ENCODE data around the gene WFS1.

Gene WFS1

DNA sequence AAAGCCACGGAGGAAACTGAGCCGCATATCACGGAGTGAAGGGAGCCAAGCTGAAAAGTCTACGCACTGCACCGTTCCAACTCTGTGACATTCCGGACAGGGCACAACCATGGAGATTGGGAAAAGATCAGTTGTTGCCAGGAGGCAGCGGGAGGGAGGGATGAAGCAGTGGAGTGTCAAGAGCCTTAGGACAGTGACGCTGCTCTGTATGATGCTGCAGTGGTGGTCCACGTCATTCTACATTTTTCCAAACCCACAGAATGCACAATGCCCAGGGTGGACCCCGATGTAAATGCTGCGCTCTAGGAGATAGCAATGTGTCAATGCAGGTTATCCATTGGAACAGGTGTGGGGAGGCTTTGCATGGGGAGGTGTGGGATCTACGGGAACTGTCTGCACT is 7.5 kb upstream of the WFS1 start:
- no peak for DNase-seq (ENCODE audit: low read depth, low spot score)

DNA sequence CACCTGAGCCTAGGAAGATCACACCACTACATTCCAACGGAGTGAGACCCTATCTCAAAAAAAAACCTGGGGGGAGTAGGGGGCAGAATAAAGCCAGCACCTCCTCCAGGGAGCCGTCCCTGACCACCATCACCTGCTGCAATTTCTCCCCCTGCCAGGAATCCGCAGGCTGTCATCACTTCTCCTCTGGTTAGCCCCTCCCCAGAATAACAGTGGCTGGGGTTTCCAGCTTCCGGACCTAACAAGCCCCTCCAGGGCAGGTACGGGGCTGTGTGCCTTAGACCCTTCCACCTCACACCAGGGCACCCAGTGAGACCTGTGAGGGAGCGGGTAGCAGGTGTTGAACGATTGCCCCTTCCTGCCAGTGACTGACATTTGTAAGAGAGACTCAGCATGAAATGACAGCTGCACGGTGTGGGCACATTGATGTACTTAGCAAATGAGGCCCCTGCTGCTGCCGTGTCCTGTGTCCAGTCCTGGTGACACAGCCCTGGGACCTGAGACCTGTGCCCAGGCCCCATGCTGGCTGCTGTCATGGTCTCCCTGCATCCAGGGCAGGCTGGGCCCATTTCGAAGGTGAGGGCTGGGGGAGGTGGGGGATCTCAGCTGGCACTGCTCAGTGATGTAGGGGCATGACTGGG is 6.7 kb upstream of the WFS1 start:
- DNase-seq (ENCODE audit: low read depth, low spot score) = no peak

- no peak for DNase-seq (ENCODE audit: low read depth, low spot score)
These were observed 6.0 kb upstream of the WFS1 start for GRCh38 chr4:6263526-6264224.

- no peak for DNase-seq (ENCODE audit: low read depth, low spot score)
These were observed 5.5 kb upstream of the WFS1 start for GRCh38 chr4:6264225-6264540.

DNA sequence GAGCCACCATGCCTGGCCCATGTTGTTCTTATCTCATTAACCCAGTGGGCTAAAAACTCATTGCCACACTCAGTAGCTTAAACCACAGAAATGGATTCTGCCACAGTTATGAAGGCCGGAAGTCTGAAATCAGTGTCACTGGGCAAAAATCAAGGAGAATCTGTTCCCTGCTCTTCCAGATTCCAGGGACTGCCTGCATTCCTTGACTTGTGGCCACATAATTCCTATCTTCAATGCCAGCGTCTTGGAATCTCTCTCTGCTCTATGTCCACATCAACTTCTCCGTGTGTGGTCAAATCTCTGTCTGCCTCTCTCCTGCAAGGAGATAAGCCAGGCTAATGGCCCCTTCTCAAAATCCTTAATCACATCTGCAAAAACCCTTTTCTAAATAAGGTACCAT is 4.1 kb upstream of the WFS1 start:
- DNase-seq (ENCODE audit: low read depth, low spot score) = no peak

DNA sequence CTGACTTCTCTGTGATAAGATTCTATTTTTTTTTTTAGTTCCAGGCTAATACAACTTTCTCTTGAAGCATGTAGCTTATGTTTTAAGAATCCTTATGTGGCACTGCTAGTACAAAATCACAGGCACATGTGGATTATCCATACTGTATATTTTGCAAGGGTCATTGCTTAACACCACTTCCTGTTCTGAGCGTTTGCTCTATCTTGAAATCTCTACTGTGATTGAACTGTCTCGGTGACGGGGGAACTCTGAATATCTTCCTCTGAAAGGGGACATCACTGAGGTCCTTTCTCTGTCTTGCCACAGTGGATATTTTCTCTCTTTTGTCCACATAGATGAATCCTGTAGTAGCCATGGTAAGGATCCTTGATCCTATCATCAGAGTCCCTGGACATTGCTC is 2.1 kb upstream of the WFS1 start:
- DNase-seq (ENCODE audit: low read depth, low spot score) = no peak

GRCh38 chr4:6268650-6269615 is 717 bp upstream of the WFS1 start:
- no peak for DNase-seq (ENCODE audit: low read depth, low spot score)

- no peak for DNase-seq (ENCODE audit: low read depth, low spot score)
These were observed 1.0 kb downstream of the WFS1 start for GRCh38 chr4:6270636-6271121.

- DNase-seq (ENCODE audit: low read depth, low spot score) = no peak
These were observed 1.6 kb downstream of the WFS1 start for GRCh38 chr4:6271206-6271605.

GRCh38 chr4:6271701-6272465 is 2.2 kb downstream of the WFS1 start:
- DNase-seq (ENCODE audit: low read depth, low spot score) = peak; percentile 48

GRCh38 chr4:6272863-6273660 is 3.4 kb downstream of the WFS1 start:
- DNase-seq (ENCODE audit: low read depth, low spot score) = peak; percentile 72

DNA sequence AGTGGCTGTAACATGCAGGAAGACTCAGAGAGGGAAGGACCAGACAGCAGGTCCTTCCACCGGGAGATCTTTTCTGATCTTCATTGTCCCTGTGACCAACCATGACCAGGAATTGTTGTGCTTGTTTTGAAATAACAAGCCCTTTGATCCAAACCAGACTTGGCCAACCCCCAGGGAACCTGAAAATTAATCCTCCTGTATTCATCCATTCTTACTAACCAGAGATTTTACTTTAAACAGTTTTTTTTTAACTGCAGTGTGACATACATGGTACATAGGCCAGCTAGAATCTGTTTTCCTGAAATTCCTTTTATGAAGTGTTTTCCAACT is 4.0 kb downstream of the WFS1 start:
- DNase-seq (ENCODE audit: low read depth, low spot score) = no peak

DNA sequence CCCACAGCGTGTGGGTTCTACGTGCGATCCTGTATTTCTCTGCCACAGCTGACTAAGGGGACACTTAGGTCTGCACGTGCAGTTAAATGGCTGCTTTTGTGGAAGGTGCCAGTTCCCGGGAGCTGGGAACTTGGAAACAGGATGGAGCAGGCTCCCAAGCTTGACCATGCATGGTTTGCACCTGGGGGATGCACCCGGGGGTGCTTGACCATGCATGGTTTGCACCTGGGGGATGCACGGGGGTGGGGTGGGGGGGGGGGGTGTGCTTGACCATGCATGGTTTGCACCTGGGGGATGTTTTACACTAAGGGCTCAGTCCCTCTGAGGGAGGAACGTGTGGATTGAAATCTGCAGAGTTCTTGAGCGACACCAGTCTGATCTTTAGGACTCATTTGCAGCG is 5.7 kb downstream of the WFS1 start:
- no peak for DNase-seq (ENCODE audit: low read depth, low spot score)

DNA sequence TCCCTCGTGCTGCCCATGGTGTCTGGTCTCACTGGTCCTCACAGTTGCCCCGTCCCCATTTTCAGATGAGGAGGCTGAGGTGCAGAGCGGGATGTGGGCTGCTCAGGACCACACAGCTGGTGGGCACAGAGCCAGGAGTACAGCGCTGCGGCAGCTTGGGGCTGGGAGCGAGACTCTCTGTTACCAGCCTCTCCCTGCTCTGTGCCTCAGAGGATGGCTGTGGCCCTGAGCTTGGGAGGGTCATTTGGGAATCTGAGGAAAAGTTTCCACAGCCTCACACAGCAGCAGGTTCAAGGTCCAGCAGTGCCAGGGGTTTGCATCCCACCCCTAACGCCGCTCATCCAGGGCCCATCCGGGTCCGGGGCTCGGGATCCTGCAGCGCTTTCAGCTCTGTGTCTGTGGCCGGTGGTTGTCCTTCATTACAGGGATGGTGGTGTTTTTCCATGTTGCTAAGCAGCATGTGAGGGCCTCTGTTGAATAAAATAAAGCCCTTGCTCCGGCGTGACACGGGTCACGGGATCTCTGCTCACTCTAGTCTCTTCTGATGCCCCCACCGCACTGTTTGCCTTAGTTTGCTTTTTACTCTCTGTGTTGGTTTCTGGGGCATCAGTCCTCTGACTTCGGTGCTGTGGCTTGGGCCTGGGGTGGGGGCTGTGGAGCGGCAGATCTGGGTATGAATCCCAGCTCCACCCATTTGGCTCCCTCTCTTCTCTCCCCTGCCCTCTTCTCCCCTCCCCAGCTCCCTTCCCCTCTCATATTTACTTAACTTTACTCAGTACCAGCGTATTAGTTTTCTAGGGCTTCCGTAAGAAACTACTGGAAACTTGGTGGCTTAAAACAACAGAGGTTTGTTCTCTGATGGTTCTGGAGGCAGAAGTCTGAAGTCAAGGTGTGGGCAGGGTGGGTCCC is 6.5 kb downstream of the WFS1 start:
- no peak for DNase-seq (ENCODE audit: low read depth, low spot score)

DNA sequence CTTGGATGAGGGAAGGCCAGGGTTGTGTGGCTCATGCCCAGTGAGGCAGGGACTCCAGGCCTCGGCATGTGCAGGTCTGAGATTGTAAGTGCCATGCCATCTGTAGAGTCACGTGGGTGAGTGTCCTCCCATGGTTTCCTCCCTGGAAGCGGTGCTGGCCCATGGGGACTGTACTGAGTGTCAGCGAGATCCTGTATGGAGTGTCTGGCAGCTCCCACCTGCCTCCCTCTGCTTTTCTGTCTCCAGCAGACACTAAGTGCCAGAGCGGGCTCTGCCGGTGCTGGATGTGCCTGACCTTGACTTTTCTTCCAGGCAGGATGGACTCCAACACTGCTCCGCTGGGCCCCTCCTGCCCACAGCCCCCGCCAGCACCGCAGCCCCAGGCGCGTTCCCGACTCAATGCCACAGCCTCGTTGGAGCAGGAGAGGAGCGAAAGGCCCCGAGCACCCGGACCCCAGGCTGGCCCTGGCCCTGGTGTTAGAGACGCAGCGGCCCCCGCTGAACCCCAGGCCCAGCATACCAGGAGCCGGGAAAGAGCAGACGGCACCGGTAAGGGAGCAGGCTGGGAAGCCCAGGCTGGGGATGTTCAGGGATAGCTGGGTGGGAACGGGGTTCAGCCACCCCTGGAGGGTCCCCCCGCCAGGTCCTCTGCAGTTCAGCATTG is 7.6 kb downstream of the WFS1 start:
- no peak for DNase-seq (ENCODE audit: low read depth, low spot score)

- DNase-seq (ENCODE audit: low read depth, low spot score) = no peak
These were observed 8.5 kb downstream of the WFS1 start for GRCh38 chr4:6277935-6278800.

- DNase-seq (ENCODE audit: low read depth, low spot score) = no peak
These were observed 9.1 kb downstream of the WFS1 start for GRCh38 chr4:6278801-6279197.

DNA sequence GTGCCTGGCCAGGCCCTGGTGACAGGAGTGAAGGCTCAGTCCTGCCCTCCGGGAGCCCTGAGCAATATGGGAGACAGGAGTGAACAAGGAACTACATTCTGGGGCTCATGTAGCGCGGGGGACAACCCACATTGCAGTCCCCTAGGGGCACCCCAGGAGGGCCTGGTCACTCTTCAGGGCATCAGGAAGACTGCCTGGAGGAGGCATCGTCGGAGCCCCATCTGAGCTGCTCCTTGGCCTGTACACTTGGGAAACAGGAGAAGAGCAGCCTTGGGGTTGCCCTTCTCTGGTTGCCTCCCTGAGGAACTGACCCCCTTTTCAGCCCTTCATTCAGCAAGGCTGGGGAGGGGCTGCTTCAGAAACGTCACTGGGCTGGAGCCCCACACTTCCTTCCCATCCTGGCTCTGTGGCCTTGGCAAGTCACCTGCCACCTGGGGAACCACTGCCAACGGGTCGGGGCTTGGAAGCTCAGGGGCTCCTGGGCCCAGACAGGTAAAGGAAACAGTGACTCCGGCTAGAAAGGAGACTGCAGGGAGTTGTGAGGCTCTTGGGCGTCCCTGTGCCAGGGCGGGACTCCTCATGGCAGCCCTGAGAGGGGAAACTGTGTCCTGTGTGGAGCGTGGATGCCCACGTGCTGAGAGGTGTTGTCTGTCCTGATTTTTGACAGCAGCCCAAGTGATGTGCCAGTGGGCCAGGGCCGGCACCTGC is 10.1 kb downstream of the WFS1 start:
- DNase-seq (ENCODE audit: low read depth, low spot score) = no peak
